Gastroesophageal sphincter (tissue), 3 donors: ENCODE measurements around the gene MGLL.

Experiments used
- CTCF ChIP-seq, 4 experiments: fragments of 200-600 bp in 2 of 4; fragments of 450-650 bp in 2 of 4; sonication (generic) in 1 of 4; IDR thresholded peaks; one replicate each; pipeline ENCODE4 v1.5.1; 2017 to 2019; ENCODE audit warnings: antibody characterized with exemption in 4 of 4, mild to moderate bottlenecking in 2 of 4, moderate library complexity in 2 of 4
- POLR2AphosphoS5 ChIP-seq: sonication (generic); formaldehyde crosslinking; IDR thresholded peaks from one replicate; pipeline ENCODE4 v1.6.1; 2017; ENCODE audit warnings: antibody characterized with exemption

GRCh38 chr3:127787571-127788365, 34.5 kb downstream of the MGLL start:
- peak in 1 of 4 experiments; percentile 6 for TF ChIP-seq CTCF (IDR thresholded peaks at IDR 0.05)
- TF ChIP-seq POLR2AphosphoS5, result peak; percentile 34
